Psoas muscle (tissue), 8 donors: ENCODE measurements around the gene RDH5. TPM values are rescaled to one million over a fixed set of nuclear protein-coding genes. Genes with fewer than 3 reads are reported as not detected.
A peak's percentile ranks its signal among the peaks of the same experiment; 100 is the strongest.

ENCODE experiments used
- ATAC-seq, 4 donors: fragments of 200-7000 bp; cut with Tn5 transposase; one replicate each; pipeline ENCODE4 v1.9.1; 2020; ENCODE audit warnings: moderate library complexity in 3 of 4, mild to moderate bottlenecking in 2 of 4
- DNase-seq, 2 donors: peaks; one replicate each; pipeline ENCODE4 v3.0.0-alpha.2; 2020
- H3K27ac ChIP-seq: fragments of 200-600 bp; one replicate; pipeline ENCODE4 v1.8.0; 2022
- H3K27me3 ChIP-seq, 3 donors: fragments of 200-600 bp in 1 of 3; one replicate each; pipeline versions ENCODE4 v1.6.1 to v1.8.0; 2013 to 2022; ENCODE audit warnings: low read length in 2 of 3, mild to moderate bottlenecking in 2 of 3, moderate library complexity in 1 of 3; ENCODE audit not compliant: insufficient read depth in 3 of 3
- H3K36me3 ChIP-seq, 2 donors: fragments of 200-600 bp in 1 of 2; one replicate each; pipeline versions ENCODE4 v1.6.1 to v1.8.0; 2013 to 2022; ENCODE audit warnings: low read depth in 1 of 2, mild to moderate bottlenecking in 1 of 2, moderate library complexity in 1 of 2; ENCODE audit not compliant: insufficient read depth in 1 of 2
- H3K4me1 ChIP-seq: fragments of 200-600 bp; one replicate; pipeline ENCODE4 v1.8.0; 2022
- H3K4me3 ChIP-seq: fragments of 200-600 bp; one replicate; pipeline ENCODE4 v1.8.0; 2022; ENCODE audit warnings: mild to moderate bottlenecking
- H3K9me3 ChIP-seq: fragments of 200-600 bp; one replicate; pipeline ENCODE4 v1.8.0; 2022
- WGBS, 3 donors: extraction: QIAGEN DNeasy Blood & Tissue Kit; methylation state at CpG; one replicate each; pipeline versions ENCODE4 v1.1.6 to v1.1.7; 2013; 5-methylcytosine and 5-hydroxymethylcytosine counted together
- intact Hi-C, 2 donors: fragments of 100-400 bp; cut with DNase I; formaldehyde crosslinking; loops; one replicate each; pipeline versions ENCODE4 v1.11.0 to v1.14.2; 2022
- polyA plus RNA-seq, 3 donors: library from polyadenylated mRNA; stranded (reverse); fragments of 200-250 nt; gene quantifications; one replicate each; pipeline ENCODE4 v1.2.3, GENCODE V29; 2013
- total RNA-seq, 4 donors: library from RNA; stranded (reverse); fragmentation: NEBNext Ultra II Directional in 2 of 4; extraction: Animal tissue kit (Norgen Biotek cat#: 25700) in 2 of 4; gene quantifications; one replicate each; pipeline versions ENCODE4 v1.2.1 to v1.2.4, GENCODE V29; 2021 to 2023
- TF ChIP-seq, protein P1 (sequence below): fragments of 200-600 bp; IDR thresholded peaks from one replicate; pipeline ENCODE4 v1.8.0; 2022; ENCODE audit warnings: antibody characterized with exemption
- donor health status: healthy with polysubstance abuse.
- donor health status: DM: no; HTN: no; CAD: no; lungs with moderate emphysema.
- donor health status: Bipolar disorder and iron deficiency.
- donor health status: healthy.
- donor health status: DM: yes; HTN: yes; CAD: no.
- donor health status: DM: no; HTN: no; CAD: no.
- donor health status: DM: no; HTN: no; CAD: no.
- donor health status: DM: yes; HTN: yes; CAD: no.

The RDH5 gene
- total and polyA plus RNA-seq, 7 donors: 7.0 to 25.4 (median 11.9) TPM

DNA sequence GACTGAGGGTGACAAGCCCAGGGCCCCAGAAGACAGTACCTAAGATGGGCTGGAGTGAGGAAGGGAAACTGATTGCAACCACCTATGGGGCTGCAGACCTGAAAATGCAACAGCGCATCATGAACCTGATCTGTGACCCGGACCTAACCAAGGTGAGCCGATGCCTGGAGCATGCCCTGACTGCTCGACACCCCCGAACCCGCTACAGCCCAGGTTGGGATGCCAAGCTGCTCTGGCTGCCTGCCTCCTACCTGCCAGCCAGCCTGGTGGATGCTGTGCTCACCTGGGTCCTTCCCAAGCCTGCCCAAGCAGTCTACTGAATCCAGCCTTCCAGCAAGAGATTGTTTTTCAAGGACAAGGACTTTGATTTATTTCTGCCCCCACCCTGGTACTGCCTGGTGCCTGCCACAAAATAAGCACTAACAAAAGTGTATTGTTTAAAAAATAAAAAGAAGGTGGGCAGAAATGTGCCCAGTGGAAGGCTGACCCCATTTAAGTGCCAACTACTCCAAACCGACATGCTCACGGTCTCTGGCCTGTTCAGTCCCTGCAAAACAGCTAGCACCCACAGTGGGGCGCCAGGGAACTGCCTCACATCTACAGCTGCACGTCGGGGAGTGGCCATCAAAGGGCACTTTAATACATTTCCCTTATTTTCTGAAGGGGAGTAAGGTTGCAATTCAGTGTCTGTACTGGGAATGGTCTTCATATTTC lies 4.2 kb downstream of the RDH5 start:
- Histone ChIP-seq H3K4me1 (peaks cover 79% of the 10 kb centered on the region), H3K36me3 (peaks cover 7 to 50% of the 10 kb centered on the region in 2 donors)
- TF ChIP-seq, protein P1, sequence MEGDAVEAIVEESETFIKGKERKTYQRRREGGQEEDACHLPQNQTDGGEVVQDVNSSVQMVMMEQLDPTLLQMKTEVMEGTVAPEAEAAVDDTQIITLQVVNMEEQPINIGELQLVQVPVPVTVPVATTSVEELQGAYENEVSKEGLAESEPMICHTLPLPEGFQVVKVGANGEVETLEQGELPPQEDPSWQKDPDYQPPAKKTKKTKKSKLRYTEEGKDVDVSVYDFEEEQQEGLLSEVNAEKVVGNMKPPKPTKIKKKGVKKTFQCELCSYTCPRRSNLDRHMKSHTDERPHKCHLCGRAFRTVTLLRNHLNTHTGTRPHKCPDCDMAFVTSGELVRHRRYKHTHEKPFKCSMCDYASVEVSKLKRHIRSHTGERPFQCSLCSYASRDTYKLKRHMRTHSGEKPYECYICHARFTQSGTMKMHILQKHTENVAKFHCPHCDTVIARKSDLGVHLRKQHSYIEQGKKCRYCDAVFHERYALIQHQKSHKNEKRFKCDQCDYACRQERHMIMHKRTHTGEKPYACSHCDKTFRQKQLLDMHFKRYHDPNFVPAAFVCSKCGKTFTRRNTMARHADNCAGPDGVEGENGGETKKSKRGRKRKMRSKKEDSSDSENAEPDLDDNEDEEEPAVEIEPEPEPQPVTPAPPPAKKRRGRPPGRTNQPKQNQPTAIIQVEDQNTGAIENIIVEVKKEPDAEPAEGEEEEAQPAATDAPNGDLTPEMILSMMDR: peak; percentile 60

DNA sequence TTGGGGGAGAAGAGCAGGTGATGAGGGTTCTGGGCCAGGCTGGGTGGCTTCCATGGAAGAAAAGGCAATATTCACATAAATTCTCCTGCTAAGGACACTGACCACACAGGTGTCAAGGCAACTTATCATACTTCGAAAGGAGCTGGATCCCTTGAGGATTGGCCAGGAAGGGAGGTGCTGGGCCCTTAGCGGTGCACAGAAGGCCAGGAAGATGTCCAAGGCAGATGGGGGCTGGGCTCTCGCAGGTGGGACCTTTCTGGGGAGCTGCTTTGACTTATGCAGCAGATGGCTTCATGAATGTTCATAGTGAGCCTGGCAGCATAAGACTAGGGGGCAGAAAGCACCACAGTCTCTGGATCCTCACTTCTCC lies 4.7 kb downstream of the RDH5 start:
- Histone ChIP-seq H3K9me3 (no peaks in the 10 kb centered on the region), H3K27me3 (no peaks in the 10 kb centered on the region), H3K4me3 (peak overlapping the region; percentile 29), H3K4me1 (peaks cover 78% of the 10 kb centered on the region), H3K27ac (peak overlapping the region; percentile 92), H3K36me3 (peaks cover 7 to 50% of the 10 kb centered on the region in 2 donors)
- intact Hi-C loops: no loop called here
- WGBS, 3 donors: 20 to 32% (median 25%) methylated on average over 3 of the region's 3 CpGs
- TF ChIP-seq, protein P1: no peak
- DNase-seq (peak; percentile 14 to 54), ATAC-seq (no peak)

More for the DNA sequence above, 4.2 kb downstream of the RDH5 start:
- H3K4me3 ChIP-seq: peak overlapping the region; percentile 29
- peak overlapping the region; percentile 92 for H3K27ac ChIP-seq
- no peaks in the 10 kb centered on the region for H3K9me3 ChIP-seq
- no peaks in the 10 kb centered on the region for H3K27me3 ChIP-seq
- intact Hi-C loops: no loop called here
- 36 to 52% (median 38%) methylated on average over 11 of the region's 11 CpGs for whole genome bisulfite sequencing, 3 donors
- DNase-seq (peak; percentile 75 to 87), ATAC-seq (no peak)

DNA sequence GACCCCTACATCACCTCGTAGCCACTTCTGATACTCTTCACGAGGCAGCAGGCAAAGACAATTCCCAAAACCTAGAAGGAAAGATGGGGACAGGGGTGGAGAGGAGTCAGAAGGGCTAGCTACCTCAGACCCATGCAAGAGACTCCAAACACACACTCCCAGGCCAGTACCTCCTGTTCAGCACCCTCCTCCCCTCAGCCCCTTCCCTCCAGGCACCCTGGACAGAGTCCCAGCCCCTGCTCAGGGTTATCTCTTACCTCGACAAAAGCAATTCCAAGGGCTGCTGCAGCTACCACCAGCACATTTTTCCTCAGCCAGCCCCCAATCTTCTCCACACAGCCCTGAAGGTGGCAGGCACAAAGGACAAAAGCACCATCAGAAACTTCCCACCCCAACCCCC lies 5.4 kb downstream of the RDH5 start:
- ATAC-seq: no peak
- Histone ChIP-seq H3K36me3 (peaks cover 7 to 50% of the 10 kb centered on the region in 2 donors), H3K4me1 (peaks cover 79% of the 10 kb centered on the region), H3K4me3 (peak overlapping the region; percentile 98), H3K27ac (peak overlapping the region; percentile 92), H3K9me3 (no peaks in the 10 kb centered on the region), H3K27me3 (no peaks in the 10 kb centered on the region)
- 30 to 51% (median 33%) methylated on average over 3 of the region's 3 CpGs for WGBS, 3 donors
- peak; percentile 4 to 46 for DNase-seq
- intact Hi-C loops: no loop called here
- TF ChIP-seq, protein P1: no peak

DNA sequence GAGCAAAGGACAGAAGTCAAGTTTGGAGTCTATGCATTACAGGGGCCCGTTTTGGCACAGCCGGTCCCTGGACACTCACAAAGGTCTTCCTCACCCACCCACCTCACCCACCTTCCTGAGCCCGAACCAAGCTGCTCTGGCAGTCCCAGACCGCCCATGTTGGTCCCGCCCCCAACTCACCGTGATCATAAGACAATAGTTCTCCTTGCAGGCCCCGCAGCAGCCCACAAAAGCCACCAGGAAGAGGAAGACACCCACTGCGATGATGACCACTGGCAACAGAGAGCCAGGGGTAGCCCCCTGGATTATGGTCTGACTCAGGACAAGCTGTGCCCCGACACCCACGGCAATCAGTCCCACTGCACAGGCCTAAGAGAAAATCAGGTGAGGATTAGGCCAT lies 6.8 kb downstream of the RDH5 start:
- H3K4me1 ChIP-seq: peaks cover 70% of the 10 kb centered on the region
- H3K9me3 ChIP-seq: no peaks in the 10 kb centered on the region
- peaks cover 7 to 51% of the 10 kb centered on the region in 2 donors for H3K36me3 ChIP-seq
- intact Hi-C loops: no loop called here
- ATAC-seq (no peak), DNase-seq (peak; percentile 29 to 59)
- H3K27ac ChIP-seq: peak overlapping the region; percentile 94
- TF ChIP-seq, protein P1: no peak
- WGBS, 3 donors: 32 to 46% (median 34%) methylated on average over 10 of the region's 10 CpGs
- H3K4me3 ChIP-seq: peak overlapping the region; percentile 98
- H3K27me3 ChIP-seq: no peaks in the 10 kb centered on the region
